Stimulated activated CD4-positive, alpha-beta T cell treated with anti-CD3 and anti-CD28 coated beads, Interleukin-2, amount 100 ng/mL, for 24 hours (primary cell): ENCODE data around the gene TMEM43.

Experiments
- DNase-seq, 2 donors: peaks; one replicate each; pipeline ENCODE4 v3.0.0-alpha.2; 2020

TMEM43 gene

GRCh38 chr3:14152233-14152962 lies 27.5 kb downstream of the TMEM43 start:
- no peak for DNase-seq

- DNase-seq, result no peak
Measured at GRCh38 chr3:14152963-14153355, 28.1 kb downstream of the TMEM43 start.

- no peak for DNase-seq
Measured at GRCh38 chr3:14153663-14154062, 28.8 kb downstream of the TMEM43 start.

GRCh38 chr3:14154276-14154675 lies 29.4 kb downstream of the TMEM43 start:
- DNase-seq, result no peak

GRCh38 chr3:14154895-14155440 lies 30.1 kb downstream of the TMEM43 start:
- no peak for DNase-seq

- DNase-seq, result no peak
Measured at GRCh38 chr3:14156201-14156600, 31.3 kb downstream of the TMEM43 start.

- DNase-seq, result no peak
Measured at GRCh38 chr3:14156843-14157561, 32.1 kb downstream of the TMEM43 start.

- no peak for DNase-seq
Measured at GRCh38 chr3:14157951-14158350, 33.1 kb downstream of the TMEM43 start.

- no peak for DNase-seq
Measured at GRCh38 chr3:14158370-14158769, 33.5 kb downstream of the TMEM43 start.

GRCh38 chr3:14159426-14159825 lies 34.6 kb downstream of the TMEM43 start:
- no peak for DNase-seq

- no peak for DNase-seq
Measured at GRCh38 chr3:14161282-14161681, 36.4 kb downstream of the TMEM43 start.

- no peak for DNase-seq
Measured at GRCh38 chr3:14162178-14162577, 37.3 kb downstream of the TMEM43 start.

- DNase-seq, result no peak
Measured at GRCh38 chr3:14166877-14167603, 42.2 kb downstream of the TMEM43 start.

- no peak for DNase-seq
Measured at GRCh38 chr3:14169435-14169834, 44.6 kb downstream of the TMEM43 start.

GRCh38 chr3:14169871-14170270 lies 45.0 kb downstream of the TMEM43 start:
- no peak for DNase-seq

- no peak for DNase-seq
Measured at GRCh38 chr3:14170531-14171159, 45.8 kb downstream of the TMEM43 start.

- no peak for DNase-seq
Measured at GRCh38 chr3:14172496-14172895, 47.6 kb downstream of the TMEM43 start.

GRCh38 chr3:14174483-14174882 lies 49.6 kb downstream of the TMEM43 start:
- DNase-seq, result no peak

- peak; percentile 20 to 49 for DNase-seq
Measured at GRCh38 chr3:14175383-14176037, 50.7 kb downstream of the TMEM43 start.

GRCh38 chr3:14177580-14178246 lies 52.9 kb downstream of the TMEM43 start:
- no peak for DNase-seq

GRCh38 chr3:14178247-14179113 lies 53.6 kb downstream of the TMEM43 start, which contains the start of the genes LSM3 and XPC:
Gene LSM3, plus strand, starts transcription at chr3:14178817. Its CDS starts 44 bp downstream, at chr3:14178861.
Gene XPC, minus strand, starts transcription at chr3:14178601. Its CDS starts 33 bp downstream, at chr3:14178568.
- peak; percentile 97 for DNase-seq
